Osteocyte (in vitro differentiated cells): ENCODE measurements around the gene DIP2C. TPM values are rescaled to one million over a fixed set of nuclear protein-coding genes. Genes with fewer than 3 reads are reported as not detected.

Experiments
- DNase-seq: peaks from one replicate; pipeline ENCODE4 v3.0.0; 2021; ENCODE audit warnings: mixed read lengths; ENCODE audit not compliant: unreplicated experiment; ENCODE audit errors: extremely low spot score
- H3K27ac Mint-ChIP-seq: one replicate; pipeline ENCODE4 v1.8.0; 2021; ENCODE audit warnings: mild to moderate bottlenecking, mixed read lengths; ENCODE audit not compliant: unreplicated experiment
- H3K27me3 Mint-ChIP-seq: one replicate; pipeline ENCODE4 v1.8.0; 2021; ENCODE audit warnings: mixed read lengths; ENCODE audit not compliant: unreplicated experiment
- H3K36me3 Mint-ChIP-seq: one replicate; pipeline ENCODE4 v1.8.0; 2021; ENCODE audit warnings: mixed read lengths; ENCODE audit not compliant: unreplicated experiment
- H3K4me1 Mint-ChIP-seq: one replicate; pipeline ENCODE4 v1.8.0; 2021; ENCODE audit warnings: mixed read lengths; ENCODE audit not compliant: unreplicated experiment
- H3K4me3 Mint-ChIP-seq: one replicate; pipeline ENCODE4 v1.8.0; 2021; ENCODE audit warnings: mild to moderate bottlenecking, moderate library complexity, mixed read lengths; ENCODE audit not compliant: unreplicated experiment
- H3K9me3 Mint-ChIP-seq: one replicate; pipeline ENCODE4 v1.8.0; 2021; ENCODE audit warnings: mixed read lengths; ENCODE audit not compliant: unreplicated experiment
- total RNA-seq: library from RNA; stranded (reverse); gene quantifications from 2 replicates; pipeline ENCODE4 v1.2.1, GENCODE V29; 2021
- TF ChIP-seq, protein P1 (sequence below): fragments of 200-600 bp; sonication (generic); IDR thresholded peaks from 2 replicates; pipeline ENCODE4 v1.5.0; 2021; ENCODE audit warnings: antibody characterized with exemption, mild to moderate bottlenecking, moderate library complexity

DIP2C gene
- total RNA-seq, 1 donor from 2014 or later, result 36.8 TPM

DNA sequence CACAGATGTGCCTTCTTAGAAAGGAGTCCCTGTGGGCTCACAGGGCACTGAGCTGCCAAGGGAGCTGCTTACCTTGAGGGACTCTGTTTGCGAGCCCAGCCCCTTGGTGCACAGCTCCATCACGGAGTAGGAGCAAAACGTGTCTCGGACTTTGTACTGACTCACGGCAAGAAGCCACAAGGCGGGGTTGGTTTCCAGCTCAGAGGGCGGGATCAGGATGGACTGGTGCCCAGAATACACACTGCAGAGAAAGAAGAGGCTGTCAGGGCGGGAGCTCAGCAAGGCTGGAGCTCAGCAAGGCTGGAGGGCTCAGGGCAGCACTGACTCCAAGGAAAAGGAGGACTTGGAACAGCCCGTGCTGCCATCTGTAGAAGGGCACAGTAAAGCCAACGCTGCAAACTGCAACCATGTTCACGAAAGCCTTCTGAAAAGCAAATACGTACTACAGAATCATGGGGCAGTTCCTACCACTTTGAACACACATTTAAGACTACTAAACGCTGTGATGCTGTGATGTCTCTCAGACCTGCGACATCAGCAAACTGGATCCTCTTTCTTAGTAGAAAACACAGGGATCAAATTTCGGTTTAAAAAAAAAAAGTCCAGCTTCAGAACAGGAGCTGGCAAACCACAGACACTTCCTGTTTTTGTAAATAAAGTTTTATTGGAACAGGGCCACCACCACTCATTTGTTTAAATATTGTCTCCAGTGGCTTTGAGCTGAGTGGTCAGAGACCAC, 359.9 kb downstream of the DIP2C start:
- Mint-ChIP-seq H3K36me3 (peaks cover 21% of the 10 kb centered on the region), H3K27me3 (no peaks in the 10 kb centered on the region), H3K4me3 (peak overlapping the region; percentile 50), H3K4me1 (peaks cover 20% of the 10 kb centered on the region), H3K9me3 (no peaks in the 10 kb centered on the region), H3K27ac (peak overlapping the region; percentile 93)
- TF ChIP-seq, protein P1, sequence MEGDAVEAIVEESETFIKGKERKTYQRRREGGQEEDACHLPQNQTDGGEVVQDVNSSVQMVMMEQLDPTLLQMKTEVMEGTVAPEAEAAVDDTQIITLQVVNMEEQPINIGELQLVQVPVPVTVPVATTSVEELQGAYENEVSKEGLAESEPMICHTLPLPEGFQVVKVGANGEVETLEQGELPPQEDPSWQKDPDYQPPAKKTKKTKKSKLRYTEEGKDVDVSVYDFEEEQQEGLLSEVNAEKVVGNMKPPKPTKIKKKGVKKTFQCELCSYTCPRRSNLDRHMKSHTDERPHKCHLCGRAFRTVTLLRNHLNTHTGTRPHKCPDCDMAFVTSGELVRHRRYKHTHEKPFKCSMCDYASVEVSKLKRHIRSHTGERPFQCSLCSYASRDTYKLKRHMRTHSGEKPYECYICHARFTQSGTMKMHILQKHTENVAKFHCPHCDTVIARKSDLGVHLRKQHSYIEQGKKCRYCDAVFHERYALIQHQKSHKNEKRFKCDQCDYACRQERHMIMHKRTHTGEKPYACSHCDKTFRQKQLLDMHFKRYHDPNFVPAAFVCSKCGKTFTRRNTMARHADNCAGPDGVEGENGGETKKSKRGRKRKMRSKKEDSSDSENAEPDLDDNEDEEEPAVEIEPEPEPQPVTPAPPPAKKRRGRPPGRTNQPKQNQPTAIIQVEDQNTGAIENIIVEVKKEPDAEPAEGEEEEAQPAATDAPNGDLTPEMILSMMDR, result peak; percentile 26
- DNase-seq, result peak; percentile 90

DNA sequence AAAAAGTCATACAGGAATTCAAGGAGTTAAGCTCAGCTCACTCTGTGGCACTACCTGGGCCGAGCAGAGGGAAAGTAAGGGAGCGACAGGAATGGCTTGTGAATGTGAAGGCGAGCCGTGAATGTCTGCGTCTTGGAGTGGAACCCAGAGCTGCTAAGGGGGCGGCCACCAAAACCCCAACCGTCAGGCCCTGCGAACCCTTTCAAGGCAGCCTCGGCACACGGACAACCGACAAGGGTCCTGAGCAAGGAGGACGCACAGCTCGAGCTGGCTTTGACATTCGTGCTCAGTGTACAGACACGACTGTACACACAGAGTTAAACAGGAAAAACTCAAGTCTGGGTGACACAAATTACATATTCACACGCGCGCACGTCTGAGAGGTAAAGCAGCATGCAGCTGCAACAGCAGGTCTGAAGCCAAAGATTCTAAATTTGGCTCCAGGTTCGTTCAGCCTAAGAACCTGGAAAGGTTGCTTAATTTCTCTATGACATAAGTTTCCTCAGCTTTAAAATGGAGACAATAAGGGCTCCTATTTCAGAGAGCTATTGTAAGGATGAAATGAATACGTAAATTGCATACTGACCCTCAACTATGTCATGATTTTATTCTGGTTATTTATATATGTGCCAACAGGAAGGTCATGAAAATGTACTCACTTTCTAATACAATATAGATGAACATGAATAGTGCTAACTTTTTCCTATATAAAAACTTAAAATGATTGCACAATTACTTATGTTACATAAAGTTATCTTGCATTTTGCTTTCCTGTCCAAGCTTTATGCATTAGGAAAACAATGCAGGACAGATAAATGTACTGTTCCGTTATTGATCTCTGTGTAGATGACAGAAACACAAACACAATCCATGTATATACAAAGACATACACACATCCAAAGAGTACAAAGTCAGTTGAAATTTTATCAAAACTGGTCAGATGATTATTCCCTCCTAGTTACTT, 361.3 kb downstream of the DIP2C start:
- Mint-ChIP-seq H3K36me3 (peaks cover 17% of the 10 kb centered on the region), H3K27me3 (no peaks in the 10 kb centered on the region), H3K4me3 (no peak overlapping the region), H3K4me1 (peaks cover 31% of the 10 kb centered on the region), H3K27ac (peak overlapping the region; percentile 93), H3K9me3 (no peaks in the 10 kb centered on the region)
- DNase-seq, result no peak
- TF ChIP-seq, protein P1, result no peak

DNA sequence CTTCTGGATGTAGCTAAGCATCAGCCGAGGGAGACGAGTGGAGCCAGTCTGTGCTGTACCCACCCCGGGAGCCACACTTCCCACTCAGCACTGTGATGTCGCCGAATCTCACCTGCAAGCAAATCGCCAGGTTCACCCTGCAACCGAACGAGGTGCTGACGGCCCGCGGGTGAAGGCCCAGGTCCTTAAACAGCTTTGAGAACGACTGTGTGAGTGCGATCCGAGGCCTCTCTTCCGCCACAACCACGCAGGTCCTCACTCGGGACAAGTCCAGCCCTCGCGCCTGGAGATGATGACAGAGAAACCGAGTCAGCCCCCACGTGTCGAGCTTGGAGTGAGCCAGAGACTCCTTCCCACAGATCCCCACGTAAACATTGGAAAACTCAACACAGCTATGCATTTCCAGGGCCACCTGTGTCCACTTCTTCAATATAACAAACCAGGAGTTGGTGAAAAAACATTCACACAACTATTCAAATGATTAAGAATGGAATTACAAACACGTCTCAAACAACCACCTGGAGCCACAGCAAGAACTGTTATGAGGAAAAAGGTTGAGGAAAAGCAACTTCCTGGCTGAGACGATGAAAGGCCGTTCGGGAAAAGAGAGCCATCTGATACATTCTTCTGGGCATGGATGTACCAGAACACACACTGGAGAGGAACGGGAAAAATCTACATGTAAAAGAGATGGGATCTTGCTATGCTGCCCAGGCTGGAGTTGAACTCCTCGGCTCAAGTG, 362.4 kb downstream of the DIP2C start:
- Mint-ChIP-seq H3K9me3 (no peaks in the 10 kb centered on the region), H3K27ac (no peak overlapping the region), H3K36me3 (peaks cover 15% of the 10 kb centered on the region), H3K4me3 (no peak overlapping the region), H3K4me1 (peaks cover 31% of the 10 kb centered on the region), H3K27me3 (no peaks in the 10 kb centered on the region)
- no peak for DNase-seq
- TF ChIP-seq, protein P1, result no peak

DNA sequence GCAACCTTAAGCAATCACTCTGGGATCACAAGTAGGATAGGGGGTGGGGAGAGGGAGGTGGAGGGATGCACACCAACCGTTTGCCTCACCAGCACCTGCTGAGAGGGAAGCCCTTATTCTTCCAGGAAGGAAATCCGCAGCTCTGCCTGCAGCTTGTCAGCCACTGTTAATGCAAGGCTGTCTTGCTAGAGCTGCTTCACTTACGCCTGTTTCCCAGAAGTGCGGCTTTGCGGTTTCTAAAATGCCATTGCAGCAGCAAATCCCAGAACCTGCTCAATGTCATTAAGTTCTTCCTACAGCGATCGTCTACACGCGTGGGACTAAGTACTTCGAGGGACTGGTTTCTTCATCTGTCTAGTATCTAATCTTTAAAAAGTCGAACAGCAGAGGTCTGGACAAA, 363.1 kb downstream of the DIP2C start:
- Mint-ChIP-seq H3K9me3 (no peaks in the 10 kb centered on the region), H3K36me3 (peaks cover 15% of the 10 kb centered on the region), H3K27ac (no peak overlapping the region), H3K4me1 (peaks cover 31% of the 10 kb centered on the region), H3K4me3 (no peak overlapping the region), H3K27me3 (no peaks in the 10 kb centered on the region)
- DNase-seq, result no peak
- TF ChIP-seq, protein P1, result no peak
